ENCODE results near the gene TMEM238L. TPM values are rescaled to one million over a fixed set of nuclear protein-coding genes. Genes with fewer than 3 reads are reported as not detected.

TMEM238L gene
- total and polyA plus RNA-seq, 2 of the 8 experiments (the other 6 are each of a cell fraction or from before 2014, with no cell fraction given) = not detected

DNA sequence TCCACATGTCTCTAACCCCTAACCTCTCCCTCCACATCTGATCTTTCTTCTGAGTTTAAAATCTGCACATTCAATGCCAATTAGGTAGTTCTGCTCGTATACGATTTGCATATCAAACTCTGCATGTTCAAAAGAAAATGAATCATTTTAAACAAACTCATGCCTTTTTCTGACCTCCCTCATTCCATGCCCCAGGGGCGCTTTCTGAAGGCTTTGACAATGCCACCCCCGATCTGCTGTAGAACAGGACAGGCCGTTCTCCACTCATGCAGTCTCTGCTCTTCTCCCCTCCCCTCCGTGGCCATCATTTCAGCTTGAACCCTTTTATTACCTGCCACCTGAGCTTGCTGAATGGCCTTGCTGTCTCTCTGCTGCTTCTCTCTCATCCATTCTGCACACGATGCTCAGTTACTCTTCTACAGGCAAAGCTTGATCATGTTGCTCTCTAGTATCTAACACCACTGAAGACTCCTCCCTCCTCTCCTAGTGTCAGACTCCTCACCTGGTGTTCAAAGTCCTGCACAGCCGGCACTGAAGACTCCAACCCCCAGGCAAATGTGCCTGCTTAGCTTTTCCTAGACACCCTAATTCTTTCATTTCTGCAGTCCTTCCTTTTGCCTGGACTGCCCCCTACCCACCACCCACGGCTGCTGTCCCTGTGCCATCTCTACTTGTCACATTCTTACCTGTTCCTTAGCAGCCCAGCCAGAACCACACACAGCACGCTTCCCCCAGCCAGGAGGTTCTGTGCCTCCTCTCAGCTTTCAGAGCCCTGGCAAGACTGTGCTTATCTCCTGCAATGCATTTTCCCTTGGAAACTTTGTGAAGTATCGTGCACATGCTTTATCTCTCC is 6.2 kb downstream of the TMEM238L start:
- Histone ChIP-seq H4K20me1 (replicated peaks in 1 of 2; ENCODE audit: control insufficient read depth in 1 of 2, insufficient read depth in 2 of 2, low read length in 2 of 2) (no peaks in the 10 kb centered on the region), H3K23ac (ENCODE audit: insufficient read length) (no peak overlapping the region), H3K4me1 (replicated peaks in 1 of 4; ENCODE audit: control insufficient read depth in 3 of 4, insufficient read depth in 4 of 4, low read length in 3 of 4) (0 out of 7 replicates have a peak, but pooled peaks cover 0 to 2% (median 0%) of the 10 kb centered on the region in 4 experiments), H3K79me1 (ENCODE audit: low read depth, low read length) (no peaks in the 10 kb centered on the region), H3K9me3 (ENCODE audit: insufficient read depth in 2 of 2, low read depth in 1 of 2, low read length in 1 of 2) (no peaks in the 10 kb centered on the region), H3K79me2 (ENCODE audit: control insufficient read depth in 1 of 2, insufficient read depth in 2 of 2, low read length in 2 of 2) (no peaks in the 10 kb centered on the region), H3K23me2 (ENCODE audit: low read depth, low read length) (no peaks in the 10 kb centered on the region), H3K36me3 (ENCODE audit: control insufficient read depth in 2 of 4, insufficient read depth in 4 of 4, low read length in 3 of 4) (no peaks in the 10 kb centered on the region), H3K14ac (ENCODE audit: insufficient read length) (no peak overlapping the region), H2AFZ (ENCODE audit: low read length) (no peak overlapping the region), H3K4ac (replicated peaks; ENCODE audit: insufficient read length, low read depth, low read length) (no peak overlapping the region), H2AK5ac (ENCODE audit: low read depth, low read length) (no peak overlapping the region), H4K8ac (ENCODE audit: extremely low read depth, insufficient read depth, low read length) (no peak overlapping the region), H3K9ac (replicated peaks in 1 of 4; ENCODE audit: extremely low read depth in 1 of 4, low read depth in 3 of 4, low read length in 3 of 4) (no peak overlapping the region; a peak in 1 of 7 replicates), H2BK15ac (ENCODE audit: low read length) (0 out of 2 replicates have a peak overlapping the region, but pooled peaks have one; percentile 46), H2BK120ac (replicated peaks; ENCODE audit: low read depth, low read length) (no peak overlapping the region), H2BK12ac (ENCODE audit: low read depth, low read length) (peak overlapping the region; percentile 51; the same call in 1 of the 2 replicates), H4K5ac (ENCODE audit: insufficient read length, low read depth, low read length) (no peak overlapping the region), H3K27me3 (replicated peaks in 1 of 4; ENCODE audit: control insufficient read depth in 3 of 4, extremely low read depth in 1 of 4, insufficient read depth in 3 of 4, low read length in 3 of 4) (no peaks in the 10 kb centered on the region), H4K91ac (replicated peaks; ENCODE audit: insufficient read length, low read length) (no peak overlapping the region), H2BK20ac (ENCODE audit: low read length) (no peak overlapping the region), H3K4me2 (ENCODE audit: insufficient read depth in 1 of 2, low read depth in 2 of 2, low read length in 2 of 2) (no peak overlapping the region), H3K4me3 (ENCODE audit: extremely low read depth in 1 of 4, insufficient read depth in 2 of 4, low read depth in 3 of 4, low read length in 4 of 4) (no peak overlapping the region), H2BK5ac (ENCODE audit: low read depth, low read length) (no peak overlapping the region), H3K18ac (ENCODE audit: extremely low read depth, low read length) (no peak overlapping the region), H3K27ac (ENCODE audit: low read depth, low read length) (no peak overlapping the region), H3K56ac (replicated peaks; ENCODE audit: insufficient read length, low read depth, low read length) (no peak overlapping the region)
- FAIRE-seq (no peak), DNase-seq (ENCODE audit: low read depth in 1 of 2, low spot score in 2 of 2) (no peak)
- POLR2A ChIA-PET (ENCODE audit: partially characterized antibody) = interaction anchor here (0.7 to 1.1 kb wide), 2 partner anchors 8 to 28 kb away, joined by 3 to 4 read pairs; no protein-coding TSS in a partner anchor
- CTCF ChIA-PET (ENCODE audit: partially characterized antibody) = interaction anchor here (1.3 to 1.8 kb wide), 2 partner anchors 31 to 61 kb away, joined by 4 to 9 read pairs; no protein-coding TSS in a partner anchor
- WGBS, 2 experiments (ENCODE audit: extremely low coverage in 1 of 2, insufficient coverage in 1 of 2, insufficient read length in 1 of 2, insufficient replicate concordance in 2 of 2, low coverage in 1 of 2, low lambda C conversion rate in 2 of 2, missing lambda C conversion rate in 1 of 2) = 77% methylated on average over 11 of the region's 11 CpGs; no CpG with 5 or more reads in 1 of the 2 experiments
- TF ChIP-seq POLR2A (IDR thresholded peaks at IDR 0.05; ENCODE audit: control extremely low read depth in 1 of 2, low read depth in 2 of 2, low read length in 2 of 2) = no peak
- no peak for TF ChIP-seq PHF8 (conservative IDR thresholded peaks at IDR 0.05; ENCODE audit: low read depth, low read length)
- TF ChIP-seq TAF1 (IDR thresholded peaks at IDR 0.05; ENCODE audit: low read depth, low read length) = no peak
- TF ChIP-seq SIRT6 (IDR thresholded peaks at IDR 0.05; ENCODE audit: low read length) = no peak
- TF ChIP-seq BCL11A (IDR thresholded peaks at IDR 0.05; ENCODE audit: low read depth in 2 of 2, low read length in 2 of 2) = no peak
- no peak for TF ChIP-seq EGR1 (IDR thresholded peaks at IDR 0.05; ENCODE audit: borderline replicate concordance, low read depth, low read length)
- TF ChIP-seq KDM1A (IDR thresholded peaks at IDR 0.05; ENCODE audit: borderline replicate concordance, low read length) = no peak
- TF ChIP-seq SUZ12 (IDR thresholded peaks at IDR 0.05; ENCODE audit: low read length) = no peak
- no peak for TF ChIP-seq EP300 (IDR thresholded peaks at IDR 0.05; ENCODE audit: borderline replicate concordance in 1 of 2, low read depth in 2 of 2, low read length in 2 of 2)
- TF ChIP-seq TBP (IDR thresholded peaks at IDR 0.05; ENCODE audit: low read depth, low read length) = no peak
- no peak for TF ChIP-seq RAD21 (IDR thresholded peaks at IDR 0.05 in 1 of 2, conservative IDR thresholded peaks at IDR 0.05 in 1 of 2; ENCODE audit: low read depth in 2 of 2, low read length in 2 of 2)
